IPS DF 19.7 (cell line): Measurements from ENCODE around the gene COX8A.
"Not testable (repeated sequence)": the region's sequence is repeated elsewhere in the genome, so short reads cannot be mapped to it uniquely, and the experiment has no call there.

Experiments used
- DNase-seq: peaks from one replicate; pipeline ENCODE4 v3.0.0-alpha.2; 2013; ENCODE audit warnings: low read depth, low spot score

The COX8A gene

DNA sequence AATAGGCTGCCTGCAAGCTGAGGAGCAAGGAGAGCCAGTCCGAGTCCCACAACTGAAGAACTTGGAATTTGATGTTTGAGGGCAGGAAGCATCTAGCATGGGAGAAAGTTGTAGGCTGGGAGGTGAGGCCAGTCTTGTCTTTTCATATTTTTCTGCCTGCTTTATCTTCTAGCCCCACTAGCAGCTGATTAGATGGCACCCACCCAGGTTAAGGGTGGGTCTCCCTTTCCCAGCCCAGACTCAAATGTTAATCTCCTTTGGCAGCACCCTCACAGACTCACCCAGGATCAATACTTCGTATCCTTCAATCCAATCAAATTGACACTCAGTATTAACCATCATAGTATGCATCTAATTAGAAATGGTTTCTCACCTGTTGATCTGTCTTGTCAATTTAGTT, 5.0 kb upstream of the COX8A start:
- no peak for DNase-seq

DNA sequence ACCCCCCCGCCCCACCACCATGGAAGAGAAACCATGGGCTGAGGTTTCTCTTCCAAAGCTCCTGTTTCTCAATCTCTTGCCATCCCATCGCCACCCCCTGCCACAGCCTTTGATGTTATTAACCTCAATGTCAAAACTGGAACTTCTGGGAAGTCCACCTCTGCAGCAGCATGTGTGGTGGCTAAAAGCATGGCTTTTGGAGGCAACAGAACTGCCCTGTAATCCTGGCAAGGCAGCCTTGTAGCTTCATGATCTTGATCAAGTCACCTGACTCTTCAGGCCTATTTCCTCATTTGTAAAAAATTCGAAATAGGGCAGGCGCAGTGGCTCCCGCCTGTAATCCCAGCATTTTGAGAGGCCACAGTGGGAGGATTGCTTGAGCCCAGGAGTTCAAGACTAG, 3.5 kb upstream of the COX8A start:
- DNase-seq = no peak

DNA sequence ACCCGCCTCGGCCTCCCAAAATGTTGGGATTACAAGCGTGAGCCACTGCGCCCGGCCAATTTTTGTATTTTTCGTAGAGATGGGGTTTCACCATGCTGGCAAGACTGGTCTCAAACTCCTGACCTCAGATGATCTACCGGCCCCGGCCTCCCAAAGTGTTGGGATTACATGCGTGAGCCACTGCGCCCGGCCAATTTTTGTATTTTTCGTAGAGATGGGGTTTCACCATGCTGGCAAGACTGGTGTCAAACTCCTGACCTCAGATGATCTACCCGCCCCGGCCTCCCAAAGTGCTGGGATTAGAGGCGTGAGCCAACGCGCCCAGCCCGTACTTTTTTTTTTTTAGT, 535 bp upstream of the COX8A start:
- DNase-seq = not testable (repeated sequence)

DNA sequence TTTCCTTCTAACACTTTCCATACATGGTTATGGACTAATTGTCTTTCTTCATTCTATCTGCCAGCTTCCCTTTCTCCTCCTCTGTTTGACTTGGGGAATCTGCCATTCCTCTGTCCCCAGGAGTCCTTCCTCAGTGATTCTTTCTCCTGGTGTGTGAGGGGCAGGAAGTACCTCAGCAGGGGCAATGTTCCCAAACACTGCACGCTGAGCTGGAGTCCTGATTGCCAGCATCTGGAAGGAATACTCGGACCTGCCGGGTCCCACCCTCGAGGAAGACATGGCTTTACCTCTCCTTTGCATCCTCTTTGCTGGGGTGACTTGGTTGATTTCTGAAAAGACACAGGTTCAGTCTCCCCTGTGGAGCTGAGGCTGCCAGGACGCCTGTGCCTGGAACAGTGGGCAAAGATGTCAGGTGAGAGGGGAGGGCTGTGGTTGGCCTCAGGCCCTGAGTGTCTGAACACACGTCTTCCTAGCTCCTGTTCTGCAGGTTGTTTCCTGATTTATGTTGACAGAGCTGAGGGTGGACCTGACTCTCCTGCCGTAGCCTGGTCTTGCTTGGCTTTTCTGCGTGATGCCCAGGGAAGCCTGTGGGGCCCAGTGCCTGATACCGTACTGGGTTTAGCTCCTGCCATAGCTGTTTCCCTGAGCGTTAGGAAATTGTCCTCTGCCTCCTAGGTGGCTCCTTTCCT, 4.3 kb downstream of the COX8A start:
- DNase-seq = peak; percentile 67

DNA sequence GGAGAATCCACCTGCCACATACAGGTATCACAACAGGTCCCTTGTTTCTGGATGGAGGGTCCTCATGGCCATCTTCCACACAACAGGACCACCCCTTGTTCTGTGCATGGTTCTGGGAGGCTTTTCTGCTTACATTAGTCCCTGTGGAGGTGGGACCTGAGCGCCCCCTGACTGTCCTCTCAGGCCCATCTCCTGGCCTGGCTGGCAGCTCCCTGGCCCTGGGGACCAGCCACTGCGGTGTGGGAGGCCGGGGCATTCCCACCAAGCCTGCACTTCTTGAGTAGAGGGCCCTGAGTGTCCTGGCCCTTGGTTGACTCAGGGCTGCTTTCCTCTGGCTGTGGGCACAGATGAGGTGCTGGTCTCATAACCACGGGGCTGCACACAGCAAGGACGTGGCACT, 5.0 kb downstream of the COX8A start:
- DNase-seq = no peak

DNA sequence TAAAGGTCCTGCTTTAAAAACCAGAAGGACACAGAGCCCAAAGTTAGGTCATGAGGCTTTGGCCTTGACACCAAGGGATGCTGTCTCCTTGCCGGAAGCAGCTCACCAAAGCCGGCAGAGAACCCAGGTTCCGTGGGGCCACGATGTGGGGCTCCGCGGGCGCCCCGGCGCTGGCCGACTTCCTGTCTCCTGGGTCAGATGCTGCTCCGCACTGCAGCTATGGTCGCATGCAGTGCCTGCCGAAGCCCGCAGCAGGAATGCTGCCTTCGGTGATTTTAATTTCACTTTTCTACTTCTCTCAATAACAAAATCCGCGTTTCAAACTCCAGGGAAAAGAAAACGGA, 11.4 kb downstream of the COX8A start:
- DNase-seq = no peak

DNA sequence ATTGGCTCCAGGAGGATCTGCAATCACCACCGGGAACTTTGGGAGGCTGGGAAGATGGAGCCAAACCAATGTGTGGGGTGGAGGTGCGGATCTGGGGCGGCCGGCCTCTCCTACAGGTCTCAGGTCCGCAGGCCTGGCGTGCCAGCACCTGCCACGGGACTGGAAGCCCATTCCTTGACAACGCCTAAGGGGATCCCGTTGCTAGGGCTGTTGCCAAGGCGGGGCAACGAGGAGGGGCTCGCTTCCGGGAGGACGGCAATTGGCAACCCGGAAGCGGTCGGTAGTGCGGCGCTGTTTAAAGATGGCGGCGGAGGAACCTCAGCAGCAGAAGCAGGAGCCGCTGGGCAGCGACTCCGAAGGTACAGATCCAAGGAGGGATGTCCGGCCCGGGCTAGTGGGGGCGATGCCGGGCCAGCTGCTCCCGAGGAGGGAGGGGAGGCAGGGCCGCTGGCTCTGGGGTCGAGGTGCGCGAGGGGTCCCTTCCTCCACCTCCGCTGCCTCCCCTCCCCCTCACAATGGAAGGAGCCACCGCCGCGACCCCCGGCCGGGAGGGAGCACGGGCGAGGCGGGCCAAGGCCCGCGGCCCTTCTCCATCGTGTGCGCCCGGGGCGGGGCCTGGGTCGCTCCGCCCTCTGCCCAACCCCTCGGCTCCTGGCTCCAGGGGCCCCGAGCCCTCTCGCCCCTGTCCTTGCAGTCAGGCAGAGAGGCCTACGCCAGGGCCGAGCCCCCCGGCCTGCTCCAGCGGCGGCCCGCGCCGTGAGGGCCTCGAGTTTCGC, 11.9 kb downstream of the COX8A start, which contains the start of gene OTUB1:
TSS of gene OTUB1 (plus strand) at position 283 of the 776 bp plus-strand sequence. CDS start at position 302, 19 bp downstream.
- DNase-seq = peak; percentile 94

DNA sequence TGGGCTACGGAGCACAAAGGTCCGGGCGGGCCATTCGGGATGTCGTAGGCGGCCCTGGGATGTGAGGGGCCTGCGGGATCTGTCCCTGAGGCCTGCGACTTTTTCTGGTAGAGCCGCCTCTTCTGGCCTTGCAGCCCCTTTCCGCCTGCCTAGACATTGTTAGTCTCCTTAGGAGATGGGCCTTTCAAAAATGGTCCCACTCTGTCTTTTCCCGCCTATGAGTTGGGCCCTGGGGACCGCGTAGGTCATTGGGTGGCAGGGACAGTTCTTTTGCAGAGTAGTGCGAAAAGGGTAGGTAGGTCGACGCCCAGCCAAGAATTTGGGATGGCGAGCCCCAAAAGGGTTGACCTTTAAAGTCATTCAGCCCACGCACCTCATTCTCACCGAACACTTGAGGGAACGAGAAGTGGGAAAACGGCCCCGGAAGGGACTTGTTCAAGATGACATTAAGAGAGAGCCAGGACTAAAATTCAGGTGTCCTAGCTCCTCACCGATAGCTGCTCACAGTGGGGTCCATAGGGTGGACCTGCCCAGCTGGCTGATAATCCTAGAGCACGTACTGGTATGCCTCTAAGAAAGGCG, 12.6 kb downstream of the COX8A start:
- DNase-seq = no peak

DNA sequence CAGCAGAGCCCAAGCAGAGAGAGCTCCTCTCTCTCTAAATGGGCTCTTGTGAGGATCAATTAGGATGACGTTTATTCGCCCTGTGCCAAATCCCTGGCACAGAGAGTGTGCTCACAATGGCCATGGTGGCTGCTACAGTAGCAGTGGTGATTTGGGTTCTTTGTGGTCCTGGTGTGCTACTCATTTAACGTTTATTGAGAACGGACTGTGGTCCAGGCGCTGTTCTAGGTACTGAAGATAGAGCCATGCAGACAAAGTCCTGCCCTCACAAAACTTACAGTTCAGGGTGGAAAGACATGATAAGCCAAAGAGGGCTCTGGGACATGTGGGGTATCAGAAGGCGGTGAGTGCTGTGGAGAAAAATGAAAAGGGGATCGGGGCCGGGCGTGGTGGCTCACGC, 17.1 kb downstream of the COX8A start:
- no peak for DNase-seq

DNA sequence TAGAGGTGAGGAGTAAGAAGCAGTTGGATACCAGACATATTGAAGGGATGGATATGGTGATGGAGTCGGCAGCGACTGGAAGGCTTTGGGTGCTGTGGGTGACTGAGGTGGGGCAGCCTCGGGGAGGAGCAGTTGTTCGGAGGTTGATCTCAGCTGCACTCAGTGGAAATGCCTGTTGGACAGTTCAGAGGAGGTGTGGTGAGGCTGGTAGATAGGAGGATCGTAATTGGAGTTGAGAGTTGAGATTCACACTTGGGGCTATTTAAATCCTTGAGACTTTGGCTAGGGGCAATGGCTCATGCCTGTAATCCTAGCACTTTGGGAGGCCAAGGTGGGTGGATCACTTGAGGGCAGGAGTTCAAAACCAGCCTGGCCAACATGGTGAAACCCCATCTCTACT, 18.7 kb downstream of the COX8A start:
- DNase-seq = no peak

DNA sequence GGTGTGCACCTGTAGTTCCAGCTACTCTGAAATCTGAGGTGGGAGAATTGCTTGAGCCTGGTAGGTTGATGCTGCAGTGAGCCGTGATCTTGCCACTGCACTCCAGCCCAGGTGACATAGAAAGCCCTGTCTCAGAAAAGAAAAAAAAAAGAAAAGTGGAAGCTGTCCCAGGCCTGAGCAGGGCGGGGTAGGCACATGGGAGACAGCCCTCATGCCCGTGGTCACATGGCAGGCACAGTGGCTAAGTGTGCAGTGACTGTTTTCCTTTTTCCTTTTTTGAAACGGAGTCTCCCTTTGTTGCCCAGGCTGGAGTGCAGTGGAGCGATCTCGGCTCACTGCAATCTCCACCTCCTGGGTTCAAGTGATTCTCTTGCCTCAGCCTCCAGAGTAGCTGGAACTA, 19.6 kb downstream of the COX8A start:
- DNase-seq = no peak

DNA sequence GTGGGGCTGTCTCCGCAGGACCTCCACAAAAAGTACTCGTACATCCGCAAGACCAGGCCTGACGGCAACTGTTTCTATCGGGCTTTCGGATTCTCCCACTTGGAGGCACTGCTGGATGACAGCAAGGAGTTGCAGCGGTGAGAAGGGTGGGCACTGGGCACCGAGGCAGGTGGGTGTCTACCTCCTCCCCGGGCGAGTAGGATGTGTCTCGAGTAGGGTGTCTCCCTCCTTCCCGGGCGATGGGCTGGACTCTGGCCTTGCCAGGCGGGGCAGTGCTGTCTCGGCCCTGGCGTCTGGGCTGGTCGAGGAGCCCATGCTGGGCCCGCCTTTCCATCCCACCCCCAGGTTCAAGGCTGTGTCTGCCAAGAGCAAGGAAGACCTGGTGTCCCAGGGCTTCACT, 22.1 kb downstream of the COX8A start:
- no peak for DNase-seq

DNA sequence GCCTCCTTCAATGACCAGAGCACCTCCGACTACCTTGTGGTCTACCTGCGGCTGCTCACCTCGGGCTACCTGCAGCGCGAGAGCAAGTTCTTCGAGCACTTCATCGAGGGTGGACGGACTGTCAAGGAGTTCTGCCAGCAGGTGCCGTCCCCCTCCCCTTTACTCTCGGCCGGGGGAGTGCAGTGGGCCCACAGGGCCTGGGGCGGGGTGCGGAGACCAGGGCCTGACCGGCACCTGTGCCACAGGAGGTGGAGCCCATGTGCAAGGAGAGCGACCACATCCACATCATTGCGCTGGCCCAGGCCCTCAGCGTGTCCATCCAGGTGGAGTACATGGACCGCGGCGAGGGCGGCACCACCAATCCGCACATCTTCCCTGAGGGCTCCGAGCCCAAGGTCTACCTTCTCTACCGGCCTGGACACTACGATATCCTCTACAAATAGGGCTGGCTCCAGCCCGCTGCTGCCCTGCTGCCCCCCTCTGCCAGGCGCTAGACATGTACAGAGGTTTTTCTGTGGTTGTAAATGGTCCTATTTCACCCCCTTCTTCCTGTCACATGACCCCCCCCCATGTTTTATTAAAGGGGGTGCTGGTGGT, 22.8 kb downstream of the COX8A start:
- no peak for DNase-seq

DNA sequence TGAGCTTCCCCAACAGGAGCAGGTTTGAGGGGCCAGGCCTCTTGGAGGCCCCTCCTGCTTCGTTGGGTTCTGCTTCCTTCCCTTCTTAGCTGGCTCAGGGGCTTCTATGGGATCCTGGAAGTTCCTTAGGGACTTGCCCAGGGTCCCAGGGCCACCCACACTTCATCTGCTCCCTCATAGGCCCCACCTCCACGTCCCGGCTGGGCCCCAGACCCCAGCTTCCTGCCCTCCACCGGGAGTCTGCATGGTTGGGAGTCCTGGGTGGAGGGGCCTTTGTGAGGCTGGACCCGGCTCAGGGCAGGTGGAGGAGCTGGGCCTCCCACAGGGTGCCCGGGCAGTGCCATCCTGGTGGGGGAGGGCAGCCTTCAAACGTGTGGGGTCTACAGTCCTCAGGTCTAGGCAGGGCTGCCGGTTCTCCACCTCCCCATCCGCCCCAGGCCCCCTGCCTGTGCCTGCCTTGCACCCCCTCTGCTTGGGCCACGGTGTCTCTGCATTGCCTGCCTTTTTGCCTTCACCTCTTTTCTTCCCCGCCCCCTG, 23.4 kb downstream of the COX8A start:
- no peak for DNase-seq

DNA sequence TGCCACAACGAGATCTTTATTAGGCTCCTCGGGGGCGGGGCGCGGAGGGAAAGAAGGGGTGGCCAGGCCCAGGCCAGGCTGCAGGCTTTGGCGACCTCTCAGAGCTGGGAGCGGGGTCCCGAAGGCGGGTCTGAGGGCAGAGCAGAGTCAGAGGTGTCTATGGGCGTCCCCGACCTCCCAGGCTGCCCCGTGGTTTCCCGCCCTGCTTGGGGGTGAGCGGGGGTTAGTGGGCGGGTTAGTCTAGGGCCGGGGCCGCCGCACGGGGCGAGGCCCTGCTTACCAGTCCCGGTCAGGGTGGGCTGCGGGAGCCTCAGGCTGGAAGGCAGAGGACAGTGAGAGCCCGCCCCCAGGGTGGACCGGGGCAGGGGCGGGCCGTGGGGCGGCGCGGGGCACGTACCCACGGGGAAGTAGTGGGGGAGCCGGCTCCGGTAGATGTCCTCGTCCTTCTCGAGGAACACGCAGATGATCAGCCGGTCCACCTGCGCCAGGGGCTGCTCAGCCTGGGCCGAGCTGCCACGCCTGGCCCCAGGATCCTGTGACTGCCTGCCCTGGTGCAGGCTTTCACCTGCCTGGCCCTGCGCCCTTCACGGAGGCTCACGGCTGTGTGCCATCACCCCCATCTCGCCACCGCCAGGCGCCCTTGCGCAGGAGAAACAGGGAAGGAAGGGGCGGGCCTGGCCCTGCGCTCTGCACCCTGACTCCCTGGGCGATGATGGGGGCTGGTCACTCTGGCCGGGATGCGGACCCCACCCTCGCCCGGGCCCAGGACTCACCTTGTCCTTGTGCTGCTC, 24.3 kb downstream of the COX8A start:
- no peak for DNase-seq

DNA sequence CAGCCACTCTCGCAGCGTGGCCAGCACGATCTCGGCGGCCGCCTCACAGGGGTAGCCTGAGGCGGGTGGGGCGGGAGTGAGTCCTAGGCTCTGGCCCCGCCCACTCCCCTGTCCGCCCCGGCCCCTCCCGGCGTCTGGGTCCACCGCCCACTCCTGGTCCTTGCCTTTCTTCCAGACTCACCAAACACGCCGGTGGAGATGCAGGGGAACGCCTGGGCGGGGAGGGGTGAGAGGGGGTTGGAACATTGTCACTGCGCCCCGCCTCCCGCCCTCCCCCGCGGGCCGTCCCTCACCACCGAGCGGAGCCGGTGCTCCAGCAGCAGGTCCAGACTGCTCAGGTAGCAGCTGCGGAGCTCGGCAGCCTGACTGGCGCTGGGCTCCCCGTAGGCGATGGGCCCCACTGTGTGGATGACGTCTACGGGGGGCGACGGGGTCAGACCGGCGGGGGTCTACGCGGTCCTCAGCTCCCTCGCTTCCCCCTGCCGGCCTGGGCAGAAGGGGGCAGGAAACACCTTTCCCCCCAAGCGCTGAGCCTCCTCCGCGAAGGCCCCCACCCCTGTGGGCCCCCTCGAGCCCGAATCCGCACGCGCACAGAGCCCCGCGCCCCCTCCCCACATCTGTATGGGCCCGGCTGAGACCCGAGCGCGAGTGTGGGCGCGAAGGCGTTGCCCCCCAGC, 25.1 kb downstream of the COX8A start:
- no peak for DNase-seq

DNA sequence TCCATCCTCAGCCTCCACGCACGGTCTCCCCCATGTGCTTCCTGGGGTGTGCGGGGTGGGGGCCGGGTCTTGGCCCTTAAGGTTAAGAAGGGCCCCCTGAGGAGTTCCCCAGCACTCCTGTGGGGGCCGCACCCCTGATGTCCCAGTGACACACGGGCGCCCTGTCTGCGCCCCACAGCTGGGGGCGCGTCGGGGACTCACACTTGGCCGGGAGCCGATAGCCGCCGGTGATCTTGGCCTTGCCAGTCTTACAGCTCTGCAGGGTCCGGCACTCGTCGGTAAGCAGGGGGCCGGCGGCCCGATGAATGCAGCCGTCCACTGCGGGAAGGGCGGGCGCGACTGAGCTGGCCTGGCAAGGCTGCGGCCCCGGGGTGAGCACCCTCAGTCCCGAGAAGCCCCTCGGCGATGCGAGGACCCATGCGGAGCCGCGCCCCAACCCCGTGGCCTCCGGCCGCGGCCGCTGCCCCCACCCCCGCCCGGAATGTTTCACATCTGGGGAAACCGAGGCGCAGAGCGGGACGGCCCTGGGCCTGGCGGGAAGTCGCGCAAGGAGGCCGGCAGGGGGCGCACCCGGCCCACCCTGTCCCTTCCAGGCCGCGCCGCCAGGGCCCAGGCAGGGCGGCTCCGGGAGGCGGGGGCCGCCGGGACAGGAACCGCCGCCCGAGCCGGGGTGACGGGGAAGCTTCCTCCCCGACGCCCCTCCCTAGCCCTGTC, 25.8 kb downstream of the COX8A start:
- no peak for DNase-seq

DNA sequence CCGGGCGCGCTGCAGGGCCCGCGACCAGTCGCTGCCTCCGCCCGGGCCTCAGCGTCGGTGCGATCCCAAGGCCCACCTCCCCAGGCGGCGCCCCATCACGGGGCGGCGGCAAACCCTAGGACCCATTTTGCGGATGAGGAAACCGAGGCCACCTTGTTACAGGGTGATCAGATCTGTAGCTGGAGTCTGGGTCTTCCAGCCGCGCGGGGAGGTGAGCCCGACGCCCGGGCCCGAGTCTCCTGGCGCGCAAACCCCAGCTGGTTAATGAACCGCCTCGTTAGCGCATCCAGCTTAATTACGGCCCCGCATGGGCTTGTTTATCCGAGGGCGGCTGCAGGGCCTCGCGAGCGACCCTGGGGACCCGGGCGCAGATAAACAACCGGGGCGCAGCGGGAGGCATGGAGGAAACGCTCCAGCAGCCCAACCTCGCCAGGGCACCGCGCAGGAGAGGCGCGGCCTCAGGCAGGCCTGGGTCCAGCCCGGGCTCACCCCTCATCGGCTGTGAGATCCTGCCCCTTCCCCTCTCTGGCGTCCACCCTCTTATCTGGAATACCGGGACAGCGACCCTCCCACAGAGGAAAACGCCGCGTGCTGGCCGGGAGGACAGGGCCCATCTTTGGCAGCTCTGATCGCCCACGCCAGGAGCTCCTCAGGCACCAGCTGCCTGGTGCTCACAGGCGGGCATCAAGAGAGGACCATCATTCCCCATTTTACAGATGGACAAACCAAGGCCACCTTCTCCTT, 26.5 kb downstream of the COX8A start:
- no peak for DNase-seq
